Tibial nerve (tissue), 4 donors: Measurements from ENCODE around the gene LSM2.

Experiments used
- EP300 ChIP-seq, 2 donors: sonication (generic); formaldehyde crosslinking; IDR thresholded peaks; one replicate each; pipeline ENCODE4 v1.6.1; 2017; ENCODE audit warnings: antibody characterized with exemption in 2 of 2, mild to moderate bottlenecking in 1 of 2
- TF ChIP-seq, protein P1 (sequence below), 5 experiments: fragments of 200-600 bp in 3 of 5; fragments of 450-650 bp in 2 of 5; sonication (generic) in 3 of 5; IDR thresholded peaks; one replicate each; pipeline ENCODE4 v1.5.1; 2016 to 2019; ENCODE audit warnings: antibody characterized with exemption in 5 of 5, mild to moderate bottlenecking in 3 of 5, moderate library complexity in 2 of 5

DNA sequence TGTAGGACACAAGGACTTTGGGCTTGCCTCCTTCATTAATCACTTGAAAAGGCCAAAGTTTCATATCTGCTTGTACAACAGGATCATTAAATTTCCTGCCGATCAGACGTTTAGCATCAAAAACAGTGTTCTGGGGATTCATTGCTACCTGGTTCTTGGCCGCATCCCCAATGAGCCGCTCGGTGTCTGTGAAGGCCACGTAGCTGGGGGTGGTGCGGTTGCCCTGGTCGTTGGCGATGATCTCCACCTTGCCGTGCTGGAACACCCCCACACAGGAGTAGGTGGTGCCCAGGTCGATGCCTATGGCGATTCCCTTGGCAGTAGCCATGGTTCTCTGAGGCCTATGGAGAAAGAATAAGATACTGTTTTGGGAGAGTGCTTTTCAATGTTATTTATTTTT is 4.9 kb upstream of the LSM2 start:
- TF ChIP-seq, protein P1, sequence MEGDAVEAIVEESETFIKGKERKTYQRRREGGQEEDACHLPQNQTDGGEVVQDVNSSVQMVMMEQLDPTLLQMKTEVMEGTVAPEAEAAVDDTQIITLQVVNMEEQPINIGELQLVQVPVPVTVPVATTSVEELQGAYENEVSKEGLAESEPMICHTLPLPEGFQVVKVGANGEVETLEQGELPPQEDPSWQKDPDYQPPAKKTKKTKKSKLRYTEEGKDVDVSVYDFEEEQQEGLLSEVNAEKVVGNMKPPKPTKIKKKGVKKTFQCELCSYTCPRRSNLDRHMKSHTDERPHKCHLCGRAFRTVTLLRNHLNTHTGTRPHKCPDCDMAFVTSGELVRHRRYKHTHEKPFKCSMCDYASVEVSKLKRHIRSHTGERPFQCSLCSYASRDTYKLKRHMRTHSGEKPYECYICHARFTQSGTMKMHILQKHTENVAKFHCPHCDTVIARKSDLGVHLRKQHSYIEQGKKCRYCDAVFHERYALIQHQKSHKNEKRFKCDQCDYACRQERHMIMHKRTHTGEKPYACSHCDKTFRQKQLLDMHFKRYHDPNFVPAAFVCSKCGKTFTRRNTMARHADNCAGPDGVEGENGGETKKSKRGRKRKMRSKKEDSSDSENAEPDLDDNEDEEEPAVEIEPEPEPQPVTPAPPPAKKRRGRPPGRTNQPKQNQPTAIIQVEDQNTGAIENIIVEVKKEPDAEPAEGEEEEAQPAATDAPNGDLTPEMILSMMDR (IDR thresholded peaks at IDR 0.05): no peak
- no peak for TF ChIP-seq EP300 (IDR thresholded peaks at IDR 0.05)
